ENCODE measurements around the gene SNX5. TPM values are rescaled to one million over a fixed set of nuclear protein-coding genes. Genes with fewer than 3 reads are reported as not detected.

The SNX5 gene
- total RNA-seq, 2 experiments from 2014 or later, result 149 to 166 TPM

DNA sequence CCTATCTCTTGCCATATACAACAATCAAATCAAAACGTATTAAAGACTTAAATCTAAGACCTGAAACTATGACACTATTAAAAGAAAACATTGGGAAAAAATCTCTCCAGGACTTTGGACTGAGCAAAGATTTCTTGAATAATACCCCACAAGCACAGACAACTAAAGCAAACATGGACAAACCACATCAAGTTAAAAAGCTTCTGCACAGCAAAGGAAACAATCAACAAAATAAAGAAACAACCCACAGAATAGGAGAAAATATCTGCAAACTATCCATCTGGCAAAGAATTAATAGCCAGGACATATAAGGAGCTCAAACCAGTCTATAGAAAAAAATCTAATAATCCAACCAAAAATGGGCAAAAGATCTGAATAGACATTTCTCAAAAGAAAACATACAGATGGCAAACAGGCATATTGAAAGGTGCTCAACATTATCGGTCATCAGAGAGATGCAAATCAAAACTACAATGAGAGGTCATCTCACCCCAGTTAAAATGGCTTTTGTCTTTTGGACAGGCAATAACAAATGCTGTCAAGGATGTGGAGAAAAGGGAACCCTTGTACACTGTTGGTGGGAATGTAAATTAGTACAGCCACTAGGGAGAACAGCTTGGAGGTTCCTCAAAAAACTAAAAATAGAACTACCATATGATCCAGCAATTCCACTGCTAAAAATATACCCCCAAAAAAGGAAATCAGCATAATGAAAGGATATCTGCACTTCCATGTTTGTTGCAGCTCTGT lies 76.2 kb downstream of the SNX5 start:
- DNase-seq, result no peak
- ChIA-PET CTCF (no interaction called here), POLR2A (no interaction called here)
- Mint-ChIP-seq H3K4me1 (peaks cover 16% of the 10 kb centered on the region), H3K27ac (no peak overlapping the region), H3K9me3 (peaks cover 9% of the 10 kb centered on the region), H3K27me3 (peaks cover 42% of the 10 kb centered on the region), H3K4me3 (no peak overlapping the region), H3K36me3 (ENCODE audit: low read depth) (no peaks in the 10 kb centered on the region)

Other genes with a start within 250 kb of the SNX5 start
- 10 to 100 TPM; 36.8 to 41.5 TPM for gene MGME1, start 224 bp upstream of the SNX5 start, total RNA-seq
- not detected for gene OVOL2, start 89.1 kb upstream of the SNX5 start, total RNA-seq
- 10 to 100 TPM; 19.3 to 20.2 TPM for gene KAT14, start 169.1 kb upstream of the SNX5 start, total RNA-seq
- gene PET117, start 169.1 kb upstream of the SNX5 start, total RNA-seq, result 10 to 100 TPM; 13.9 to 14.0 TPM